ENCODE data around the gene SLC12A2.

- TF ChIP-seq POLR2AphosphoS5 (IDR thresholded peaks at IDR 0.05; ENCODE audit: borderline replicate concordance, low read depth, low read length) (no peak), EZH2 (IDR thresholded peaks at IDR 0.05) (no peak)
These were observed 60.9 kb downstream of the SLC12A2 start for GRCh38 chr5:128144491-128144890.
